ENCODE data around the gene SRPK2. TPM values are rescaled to one million over a fixed set of nuclear protein-coding genes. Genes with fewer than 3 reads are reported as not detected.

The SRPK2 gene
- total and polyA plus RNA-seq, 2 of the 13 experiments (the other 11 are each of a cell fraction or from before 2014, with no cell fraction given), result 10.1 to 22.3 TPM

- no peak for TF ChIP-seq KIAA2018 (CRISPR knock-in tag; IDR thresholded peaks at IDR 0.05; ENCODE audit: borderline replicate concordance)
- TF ChIP-seq TEAD2 (CRISPR knock-in tag; IDR thresholded peaks at IDR 0.05), result no peak
- TF ChIP-seq POLR2AphosphoS5 (IDR thresholded peaks at IDR 0.05; ENCODE audit: low read depth, low read length), result no peak
- TF ChIP-seq ARID5B (CRISPR knock-in tag; IDR thresholded peaks at IDR 0.05), result no peak
These were observed 38.0 kb upstream of the SRPK2 start (continued) for GRCh38 chr7:105426606-105427146.

Data from HepG2 (cell line).